PC-9 (cell line): ENCODE measurements around the gene CYFIP2. TPM values are rescaled to one million over a fixed set of nuclear protein-coding genes. Genes with fewer than 3 reads are reported as not detected.

Experiments
- BruUV-seq: library from RNA; stranded (reverse); fragments of 400-500 nt; replicated peaks from 2 replicates; lab custom pipeline; 2021; lab: Mats Ljungman, UMichigan
- CTCF ChIA-PET: fragments of 300-600 bp; sonication (Branson Sonifier 250); formaldehyde crosslinking; loops from one replicate; lab custom pipeline; 2022; ENCODE audit warnings: antibody characterized with exemption; lab: Charles Lee
- POLR2A ChIA-PET: fragments of 300-600 bp; sonication (Branson Sonifier 250); formaldehyde crosslinking; loops from one replicate; lab custom pipeline; 2022; ENCODE audit warnings: antibody characterized with exemption; ENCODE audit not compliant: unreplicated experiment; lab: Charles Lee
- DNase-seq, 2 experiments: peaks; one replicate each; pipeline versions ENCODE4 v3.0.0 to v3.0.0-alpha.2; 2015 to 2022; ENCODE audit warnings: mixed read lengths in 1 of 2
- H2AFZ ChIP-seq: fragments of 200-600 bp; sonication (generic); 2 replicates; pipeline ENCODE4 v1.8.1; 2017; ENCODE audit warnings: antibody characterized with exemption
- H3F3A ChIP-seq: fragments of 200-600 bp; sonication (generic); 2 replicates; pipeline ENCODE4 v1.8.1; 2017; ENCODE audit warnings: antibody characterized with exemption, mild to moderate bottlenecking, low read depth; ENCODE audit not compliant: insufficient read depth
- H3K27ac ChIP-seq: fragments of 200-600 bp; sonication (generic); 2 replicates; pipeline ENCODE4 v1.6.1; 2016; ENCODE audit warnings: mixed run types
- H3K27me3 ChIP-seq: fragments of 200-600 bp; sonication (generic); 2 replicates; pipeline ENCODE4 v1.6.1; 2016; ENCODE audit warnings: low read depth, mixed run types; ENCODE audit not compliant: insufficient read depth
- H3K36me3 ChIP-seq: fragments of 200-600 bp; sonication (generic); 2 replicates; pipeline ENCODE4 v1.6.1; 2016; ENCODE audit warnings: low read depth, mixed run types
- H3K4me1 ChIP-seq: fragments of 200-600 bp; sonication (generic); replicated peaks from 2 replicates; pipeline ENCODE4 v1.6.1; 2016; ENCODE audit warnings: mixed run types; ENCODE audit not compliant: insufficient read depth
- H3K4me2 ChIP-seq: fragments of 200-600 bp; sonication (generic); 2 replicates; pipeline ENCODE4 v1.6.1; 2017; ENCODE audit warnings: mixed run types
- H3K4me3 ChIP-seq: fragments of 200-600 bp; sonication (generic); 2 replicates; pipeline ENCODE4 v1.6.1; 2016; ENCODE audit warnings: mixed run types
- H3K79me2 ChIP-seq: fragments of 200-600 bp; sonication (generic); 2 replicates; pipeline ENCODE4 v1.6.1; 2017; ENCODE audit warnings: low read depth, mixed run types
- H3K9me2 ChIP-seq: fragments of 200-600 bp; sonication (generic); 2 replicates; pipeline ENCODE4 v1.8.1; 2017; ENCODE audit warnings: mild to moderate bottlenecking; ENCODE audit not compliant: insufficient read depth
- H3K9me3 ChIP-seq: fragments of 200-600 bp; sonication (generic); 2 replicates; pipeline ENCODE4 v1.8.1; 2016; ENCODE audit warnings: low read depth; ENCODE audit not compliant: insufficient read depth
- H4K20me1 ChIP-seq: fragments of 200-600 bp; sonication (generic); 2 replicates; pipeline ENCODE4 v1.8.1; 2017; ENCODE audit not compliant: insufficient read depth
- CTCF ChIP-seq: fragments of 200-600 bp; sonication (generic); conservative IDR thresholded peaks from 2 replicates; pipeline ENCODE4 v1.6.1; 2017; ENCODE audit warnings: mixed run types, antibody characterized with exemption, mild to moderate bottlenecking, moderate library complexity
- EZH2 ChIP-seq: fragments of 200-600 bp; sonication (generic); IDR thresholded peaks from 2 replicates; pipeline ENCODE4 v1.8.0; 2017; ENCODE audit warnings: antibody characterized with exemption, low read depth
- intact Hi-C: fragments of 100-400 bp; cut with micrococcal nuclease; formaldehyde crosslinking; loops from one replicate; pipeline ENCODE4 v1.10.0; 2022; ENCODE audit not compliant: unreplicated experiment
- total RNA-seq: library from RNA; stranded (reverse); gene quantifications from 2 replicates; pipeline ENCODE4 v1.2.3, GENCODE V29; 2021

Gene CYFIP2
- total RNA-seq, 1 experiment from 2014 or later, result not detected

GRCh38 chr5:157258450-157258849 lies 7.5 kb upstream of the CYFIP2 start:
- ChIA-PET CTCF (no interaction called here), POLR2A (no interaction called here)
- H3K79me2 ChIP-seq, result no peaks in the 10 kb centered on the region
- H3K27me3 ChIP-seq, result peaks cover 29% of the 10 kb centered on the region
- DNase-seq, result no peak
- H3F3A ChIP-seq, result no peaks in the 10 kb centered on the region
- intact Hi-C loops, result loop anchor here (5.0 kb wide), 1 partner anchor 69 kb away; no protein-coding TSS in a partner anchor
- BruUV-seq, result no TSS peak
- H3K4me3 ChIP-seq, result no peak overlapping the region
- no peaks in the 10 kb centered on the region for H3K9me3 ChIP-seq
- H4K20me1 ChIP-seq, result no peaks in the 10 kb centered on the region
- H2AFZ ChIP-seq, result no peak overlapping the region
- H3K27ac ChIP-seq, result no peak overlapping the region
- no peaks in the 10 kb centered on the region for H3K4me1 ChIP-seq
- H3K4me2 ChIP-seq, result no peak overlapping the region
- H3K9me2 ChIP-seq, result no peaks in the 10 kb centered on the region
- TF ChIP-seq CTCF, result no peak
- TF ChIP-seq EZH2, result no peak
- H3K36me3 ChIP-seq, result no peaks in the 10 kb centered on the region

- H3K27ac ChIP-seq, result no peak overlapping the region
- CTCF ChIA-PET, result no interaction called here
- H2AFZ ChIP-seq, result no peak overlapping the region
- H3F3A ChIP-seq, result no peaks in the 10 kb centered on the region
- H4K20me1 ChIP-seq, result no peaks in the 10 kb centered on the region
- no peak overlapping the region for H3K4me3 ChIP-seq
- H3K27me3 ChIP-seq, result peaks cover 29% of the 10 kb centered on the region
- H3K79me2 ChIP-seq, result no peaks in the 10 kb centered on the region
- no peaks in the 10 kb centered on the region for H3K9me3 ChIP-seq
- H3K9me2 ChIP-seq, result no peaks in the 10 kb centered on the region
- no peak for DNase-seq
- H3K4me2 ChIP-seq, result no peak overlapping the region
- BruUV-seq, result no TSS peak
- intact Hi-C loops, result loop anchor here (5.0 to 10.0 kb wide), 2 partner anchors 68 to 115 kb away; partner anchors contain the start of gene MED7
- TF ChIP-seq EZH2 (no peak), CTCF (no peak)
- POLR2A ChIA-PET, result no interaction called here
- H3K4me1 ChIP-seq, result no peaks in the 10 kb centered on the region
- no peaks in the 10 kb centered on the region for H3K36me3 ChIP-seq
These were observed 6.2 kb upstream of the CYFIP2 start for GRCh38 chr5:157259699-157260098.

- Histone ChIP-seq H2AFZ (no peak overlapping the region), H3K4me1 (no peaks in the 10 kb centered on the region), H3K4me2 (no peak overlapping the region; the same call in 1 of the 2 replicates), H3K27ac (no peak overlapping the region), H3F3A (no peaks in the 10 kb centered on the region), H3K36me3 (no peaks in the 10 kb centered on the region), H3K79me2 (no peaks in the 10 kb centered on the region), H3K27me3 (peaks cover 40% of the 10 kb centered on the region), H4K20me1 (no peaks in the 10 kb centered on the region), H3K9me2 (no peaks in the 10 kb centered on the region), H3K9me3 (no peaks in the 10 kb centered on the region), H3K4me3 (no peak overlapping the region)
- intact Hi-C loops, result loop anchor here (10.0 kb wide), 1 partner anchor 119 kb away; the partner anchor contains the start of gene MED7
- TF ChIP-seq EZH2 (no peak), CTCF (no peak)
- ChIA-PET CTCF (no interaction called here), POLR2A (no interaction called here)
- no TSS peak for BruUV-seq
- DNase-seq, result no peak
These were observed 2.3 kb upstream of the CYFIP2 start for GRCh38 chr5:157263496-157264090.
